WTC11 (cell line): Measurements from ENCODE around the gene SNRNP27. TPM values are rescaled to one million over a fixed set of nuclear protein-coding genes. Genes with fewer than 3 reads are reported as not detected.

Source experiments
- ATAC-seq: fragments of 200-7000 bp; cut with Tn5 transposase; 2 replicates; pipeline ENCODE4 v1.10.0; 2021; ENCODE audit warnings: mild to moderate bottlenecking, moderate library complexity
- CTCF ChIA-PET: fragments of 300-600 bp; sonication (Branson Sonifier 250); formaldehyde crosslinking; loops from one replicate; lab custom pipeline; 2021; ENCODE audit warnings: antibody characterized with exemption; lab: Charles Lee
- POLR2A ChIA-PET: fragments of 350-600 bp; sonication (Branson Sonifier 250); formaldehyde crosslinking; loops from one replicate; lab custom pipeline; 2021; ENCODE audit warnings: antibody characterized with exemption; lab: Charles Lee
- DNase-seq: peaks from one replicate; pipeline ENCODE4 v3.0.0; 2021; ENCODE audit warnings: low spot score
- H3K27ac Mint-ChIP-seq: 2 replicates; pipeline ENCODE4 v1.8.0; 2021; ENCODE audit warnings: mixed read lengths
- H3K27me3 Mint-ChIP-seq: 2 replicates; pipeline ENCODE4 v1.8.0; 2021; ENCODE audit warnings: low read depth, mild to moderate bottlenecking, moderate library complexity, mixed read lengths
- H3K36me3 Mint-ChIP-seq: 2 replicates; pipeline ENCODE4 v1.8.0; 2021; ENCODE audit warnings: mixed read lengths
- H3K4me1 Mint-ChIP-seq: 2 replicates; pipeline ENCODE4 v1.8.0; 2022; ENCODE audit warnings: mixed read lengths
- H3K4me3 Mint-ChIP-seq: 2 replicates; pipeline ENCODE4 v1.8.0; 2021; ENCODE audit warnings: mild to moderate bottlenecking, moderate library complexity, mixed read lengths
- H3K9me3 Mint-ChIP-seq: 2 replicates; pipeline ENCODE4 v1.8.0; 2021; ENCODE audit warnings: mixed read lengths
- CREM ChIP-seq: sonication (generic); formaldehyde crosslinking; IDR thresholded peaks from 2 replicates; pipeline ENCODE4 v1.8.1; 2022; ENCODE audit warnings: mild to moderate bottlenecking, missing genetic modification reagents, moderate library complexity
- ESRRA ChIP-seq: sonication (generic); formaldehyde crosslinking; IDR thresholded peaks from 2 replicates; pipeline ENCODE4 v1.8.1; 2022; ENCODE audit warnings: mild to moderate bottlenecking, missing genetic modification reagents, borderline replicate concordance
- FOXK1 ChIP-seq: sonication (generic); formaldehyde crosslinking; IDR thresholded peaks from 2 replicates; pipeline ENCODE4 v1.8.0; 2022; ENCODE audit warnings: mild to moderate bottlenecking, moderate library complexity, missing genetic modification reagents
- JUN ChIP-seq: sonication (generic); formaldehyde crosslinking; IDR thresholded peaks from 2 replicates; pipeline ENCODE4 v1.8.0; 2023; ENCODE audit warnings: mild to moderate bottlenecking, missing genetic modification reagents
- KAT7 ChIP-seq: sonication (generic); formaldehyde crosslinking; IDR thresholded peaks from 2 replicates; pipeline ENCODE4 v1.8.1; 2023; ENCODE audit warnings: missing genetic modification reagents, mild to moderate bottlenecking, borderline replicate concordance
- MYBL2 ChIP-seq: sonication (generic); formaldehyde crosslinking; IDR thresholded peaks from 2 replicates; pipeline ENCODE4 v1.8.1; 2023; ENCODE audit warnings: mild to moderate bottlenecking, moderate library complexity, missing genetic modification reagents
- RORB ChIP-seq: fragments of 250-450 bp; sonication (Bioruptor Pico); IDR thresholded peaks from 2 replicates; pipeline ENCODE4 v1.9.0; 2021; ENCODE audit warnings: mild to moderate bottlenecking
- SMAD4 ChIP-seq: sonication (generic); formaldehyde crosslinking; IDR thresholded peaks from 2 replicates; pipeline ENCODE4 v1.8.0; 2022; ENCODE audit warnings: mild to moderate bottlenecking, missing genetic modification reagents
- SP1 ChIP-seq: sonication (generic); formaldehyde crosslinking; conservative IDR thresholded peaks from 2 replicates; pipeline ENCODE4 v1.8.1; 2022; ENCODE audit warnings: missing genetic modification reagents
- ZNF219 ChIP-seq: sonication (generic); formaldehyde crosslinking; IDR thresholded peaks from 2 replicates; pipeline ENCODE4 v1.8.0; 2023; ENCODE audit warnings: missing genetic modification reagents, mild to moderate bottlenecking, borderline replicate concordance
- ZNF232 ChIP-seq: sonication (generic); formaldehyde crosslinking; IDR thresholded peaks from 2 replicates; pipeline ENCODE4 v1.8.0; 2022; ENCODE audit warnings: mild to moderate bottlenecking, missing genetic modification reagents
- ZNF416 ChIP-seq: fragments of 250-450 bp; sonication (Bioruptor Pico); IDR thresholded peaks from 2 replicates; pipeline ENCODE4 v1.9.0; 2021; ENCODE audit warnings: mild to moderate bottlenecking, inconsistent platforms
- total RNA-seq: library from RNA; stranded (reverse); gene quantifications from 3 replicates; pipeline ENCODE4 v1.2.3, GENCODE V29; 2021
- TF ChIP-seq, protein P1 (sequence below): sonication (generic); formaldehyde crosslinking; IDR thresholded peaks from 2 replicates; pipeline ENCODE4 v1.8.0; 2022; ENCODE audit warnings: mild to moderate bottlenecking, missing genetic modification reagents
- TF ChIP-seq, protein P2 (sequence below): fragments of 250-450 bp; sonication (Bioruptor Pico); IDR thresholded peaks from 2 replicates; pipeline ENCODE4 v1.8.0; 2021; ENCODE audit warnings: mild to moderate bottlenecking
- TF ChIP-seq, protein P3 (sequence below): sonication (generic); formaldehyde crosslinking; IDR thresholded peaks from 2 replicates; pipeline ENCODE4 v1.8.1; 2023; ENCODE audit warnings: mild to moderate bottlenecking, missing genetic modification reagents, borderline replicate concordance
- TF ChIP-seq, protein P4 (sequence below): sonication (generic); formaldehyde crosslinking; IDR thresholded peaks from 2 replicates; pipeline ENCODE4 v1.8.1; 2022; ENCODE audit warnings: low read depth, missing genetic modification reagents, borderline replicate concordance
- TF ChIP-seq, protein P5 (sequence below): sonication (generic); formaldehyde crosslinking; IDR thresholded peaks from 2 replicates; pipeline ENCODE4 v1.8.0; 2023; ENCODE audit warnings: missing genetic modification reagents
- TF ChIP-seq, protein P6 (sequence below): sonication (generic); formaldehyde crosslinking; IDR thresholded peaks from 2 replicates; pipeline ENCODE4 v1.8.1; 2023; ENCODE audit warnings: mild to moderate bottlenecking, missing genetic modification reagents, moderate library complexity
- TF ChIP-seq, protein P7 (sequence below): sonication (generic); formaldehyde crosslinking; IDR thresholded peaks from 2 replicates; pipeline ENCODE4 v1.8.1; 2022; ENCODE audit warnings: mild to moderate bottlenecking, missing genetic modification reagents, moderate library complexity, borderline replicate concordance

The SNRNP27 gene
- total RNA-seq, 1 experiment from 2014 or later: 38.4 TPM

DNA sequence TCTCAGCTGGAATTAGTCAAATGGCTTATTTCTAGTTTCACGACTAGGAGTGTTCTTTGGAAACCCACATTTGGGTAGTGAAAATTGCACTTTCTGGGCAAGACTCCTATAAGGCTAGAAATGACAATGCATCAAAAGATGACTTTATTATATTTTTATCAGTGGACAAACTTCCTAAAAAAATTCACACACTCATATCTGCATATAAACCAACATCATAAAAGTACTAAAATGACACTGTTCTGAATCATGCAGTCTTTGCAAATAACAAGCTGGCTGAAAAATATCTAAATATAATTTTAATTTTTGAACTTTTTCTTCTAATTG, 38.8 kb downstream of the SNRNP27 start:
- Mint-ChIP-seq H3K27ac (no peak overlapping the region), H3K4me1 (peaks cover 15% of the 10 kb centered on the region), H3K9me3 (no peaks in the 10 kb centered on the region), H3K4me3 (no peak overlapping the region), H3K27me3 (no peaks in the 10 kb centered on the region), H3K36me3 (no peaks in the 10 kb centered on the region)
- DNase-seq: no peak
- ATAC-seq: no peak
- TF ChIP-seq FOXK1 (CRISPR knock-in tag) (no peak), SMAD4 (no peak), ZNF219 (CRISPR knock-in tag) (no peak), KAT7 (CRISPR knock-in tag) (no peak), ESRRA (CRISPR knock-in tag) (no peak)
- TF ChIP-seq, protein P1, sequence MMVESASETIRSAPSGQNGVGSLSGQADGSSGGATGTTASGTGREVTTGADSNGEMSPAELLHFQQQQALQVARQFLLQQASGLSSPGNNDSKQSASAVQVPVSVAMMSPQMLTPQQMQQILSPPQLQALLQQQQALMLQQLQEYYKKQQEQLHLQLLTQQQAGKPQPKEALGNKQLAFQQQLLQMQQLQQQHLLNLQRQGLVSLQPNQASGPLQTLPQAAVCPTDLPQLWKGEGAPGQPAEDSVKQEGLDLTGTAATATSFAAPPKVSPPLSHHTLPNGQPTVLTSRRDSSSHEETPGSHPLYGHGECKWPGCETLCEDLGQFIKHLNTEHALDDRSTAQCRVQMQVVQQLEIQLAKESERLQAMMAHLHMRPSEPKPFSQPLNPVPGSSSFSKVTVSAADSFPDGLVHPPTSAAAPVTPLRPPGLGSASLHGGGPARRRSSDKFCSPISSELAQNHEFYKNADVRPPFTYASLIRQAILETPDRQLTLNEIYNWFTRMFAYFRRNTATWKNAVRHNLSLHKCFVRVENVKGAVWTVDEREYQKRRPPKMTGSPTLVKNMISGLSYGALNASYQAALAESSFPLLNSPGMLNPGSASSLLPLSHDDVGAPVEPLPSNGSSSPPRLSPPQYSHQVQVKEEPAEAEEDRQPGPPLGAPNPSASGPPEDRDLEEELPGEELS (CRISPR knock-in tag): no peak
- ChIA-PET CTCF (interaction anchor here (1.3 to 1.7 kb wide), 3 partner anchors 18 to 208 kb away, joined by 4 to 7 read pairs (median 4); partner anchors contain the start of gene MXD1), POLR2A (no interaction called here)

DNA sequence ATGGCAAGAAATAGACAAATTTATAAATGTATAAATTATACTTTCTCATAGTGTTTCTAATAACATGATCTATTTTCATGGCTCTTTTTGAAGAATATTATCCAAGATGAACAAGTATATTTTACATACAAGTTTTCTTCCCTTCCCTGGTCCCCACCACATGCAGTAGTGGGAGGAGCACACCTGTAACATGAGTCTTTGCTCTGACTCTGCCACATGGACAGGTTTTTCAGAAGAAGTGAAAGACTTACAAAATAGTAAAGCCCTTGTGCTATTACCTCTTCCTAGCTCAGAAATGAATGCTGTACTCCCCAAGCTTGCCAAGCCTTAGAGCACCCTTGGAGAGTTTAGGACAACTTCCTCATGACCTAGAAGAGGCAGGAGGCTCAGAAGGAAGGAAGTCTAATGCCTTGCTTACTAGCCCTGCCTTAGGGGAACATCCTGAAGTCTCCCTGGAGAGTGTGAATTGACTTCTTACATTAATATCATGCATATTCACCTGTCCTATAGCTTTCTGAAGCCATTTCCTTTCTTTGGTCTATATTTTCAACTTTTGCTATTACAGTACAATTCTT, 39.6 kb downstream of the SNRNP27 start:
- ATAC-seq (no peak), DNase-seq (no peak)
- H3K4me1 Mint-ChIP-seq: peaks cover 15% of the 10 kb centered on the region
- H3K27me3 Mint-ChIP-seq: no peaks in the 10 kb centered on the region
- CTCF ChIA-PET: interaction anchor here (0.6 to 1.3 kb wide), 2 partner anchors 51 to 138 kb away, joined by 3 to 4 read pairs; no protein-coding TSS in a partner anchor
- no peaks in the 10 kb centered on the region for H3K9me3 Mint-ChIP-seq
- H3K36me3 Mint-ChIP-seq: no peaks in the 10 kb centered on the region
- no peak overlapping the region for H3K27ac Mint-ChIP-seq
- POLR2A ChIA-PET: no interaction called here
- no peak overlapping the region for H3K4me3 Mint-ChIP-seq
- TF ChIP-seq, protein P1 (CRISPR knock-in tag): no peak
- TF ChIP-seq, protein P2, sequence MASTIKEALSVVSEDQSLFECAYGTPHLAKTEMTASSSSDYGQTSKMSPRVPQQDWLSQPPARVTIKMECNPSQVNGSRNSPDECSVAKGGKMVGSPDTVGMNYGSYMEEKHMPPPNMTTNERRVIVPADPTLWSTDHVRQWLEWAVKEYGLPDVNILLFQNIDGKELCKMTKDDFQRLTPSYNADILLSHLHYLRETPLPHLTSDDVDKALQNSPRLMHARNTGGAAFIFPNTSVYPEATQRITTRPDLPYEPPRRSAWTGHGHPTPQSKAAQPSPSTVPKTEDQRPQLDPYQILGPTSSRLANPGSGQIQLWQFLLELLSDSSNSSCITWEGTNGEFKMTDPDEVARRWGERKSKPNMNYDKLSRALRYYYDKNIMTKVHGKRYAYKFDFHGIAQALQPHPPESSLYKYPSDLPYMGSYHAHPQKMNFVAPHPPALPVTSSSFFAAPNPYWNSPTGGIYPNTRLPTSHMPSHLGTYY: no peak
- TF ChIP-seq MYBL2 (CRISPR knock-in tag) (no peak), ESRRA (CRISPR knock-in tag) (no peak), CREM (no peak), SP1 (CRISPR knock-in tag) (no peak), RORB (CRISPR knock-in tag) (no peak), JUN (CRISPR knock-in tag) (no peak), ZNF416 (CRISPR knock-in tag) (no peak), ZNF232 (no peak)
- TF ChIP-seq, protein P3, sequence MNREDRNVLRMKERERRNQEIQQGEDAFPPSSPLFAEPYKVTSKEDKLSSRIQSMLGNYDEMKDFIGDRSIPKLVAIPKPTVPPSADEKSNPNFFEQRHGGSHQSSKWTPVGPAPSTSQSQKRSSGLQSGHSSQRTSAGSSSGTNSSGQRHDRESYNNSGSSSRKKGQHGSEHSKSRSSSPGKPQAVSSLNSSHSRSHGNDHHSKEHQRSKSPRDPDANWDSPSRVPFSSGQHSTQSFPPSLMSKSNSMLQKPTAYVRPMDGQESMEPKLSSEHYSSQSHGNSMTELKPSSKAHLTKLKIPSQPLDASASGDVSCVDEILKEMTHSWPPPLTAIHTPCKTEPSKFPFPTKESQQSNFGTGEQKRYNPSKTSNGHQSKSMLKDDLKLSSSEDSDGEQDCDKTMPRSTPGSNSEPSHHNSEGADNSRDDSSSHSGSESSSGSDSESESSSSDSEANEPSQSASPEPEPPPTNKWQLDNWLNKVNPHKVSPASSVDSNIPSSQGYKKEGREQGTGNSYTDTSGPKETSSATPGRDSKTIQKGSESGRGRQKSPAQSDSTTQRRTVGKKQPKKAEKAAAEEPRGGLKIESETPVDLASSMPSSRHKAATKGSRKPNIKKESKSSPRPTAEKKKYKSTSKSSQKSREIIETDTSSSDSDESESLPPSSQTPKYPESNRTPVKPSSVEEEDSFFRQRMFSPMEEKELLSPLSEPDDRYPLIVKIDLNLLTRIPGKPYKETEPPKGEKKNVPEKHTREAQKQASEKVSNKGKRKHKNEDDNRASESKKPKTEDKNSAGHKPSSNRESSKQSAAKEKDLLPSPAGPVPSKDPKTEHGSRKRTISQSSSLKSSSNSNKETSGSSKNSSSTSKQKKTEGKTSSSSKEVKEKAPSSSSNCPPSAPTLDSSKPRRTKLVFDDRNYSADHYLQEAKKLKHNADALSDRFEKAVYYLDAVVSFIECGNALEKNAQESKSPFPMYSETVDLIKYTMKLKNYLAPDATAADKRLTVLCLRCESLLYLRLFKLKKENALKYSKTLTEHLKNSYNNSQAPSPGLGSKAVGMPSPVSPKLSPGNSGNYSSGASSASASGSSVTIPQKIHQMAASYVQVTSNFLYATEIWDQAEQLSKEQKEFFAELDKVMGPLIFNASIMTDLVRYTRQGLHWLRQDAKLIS (CRISPR knock-in tag): no peak
- TF ChIP-seq, protein P4, sequence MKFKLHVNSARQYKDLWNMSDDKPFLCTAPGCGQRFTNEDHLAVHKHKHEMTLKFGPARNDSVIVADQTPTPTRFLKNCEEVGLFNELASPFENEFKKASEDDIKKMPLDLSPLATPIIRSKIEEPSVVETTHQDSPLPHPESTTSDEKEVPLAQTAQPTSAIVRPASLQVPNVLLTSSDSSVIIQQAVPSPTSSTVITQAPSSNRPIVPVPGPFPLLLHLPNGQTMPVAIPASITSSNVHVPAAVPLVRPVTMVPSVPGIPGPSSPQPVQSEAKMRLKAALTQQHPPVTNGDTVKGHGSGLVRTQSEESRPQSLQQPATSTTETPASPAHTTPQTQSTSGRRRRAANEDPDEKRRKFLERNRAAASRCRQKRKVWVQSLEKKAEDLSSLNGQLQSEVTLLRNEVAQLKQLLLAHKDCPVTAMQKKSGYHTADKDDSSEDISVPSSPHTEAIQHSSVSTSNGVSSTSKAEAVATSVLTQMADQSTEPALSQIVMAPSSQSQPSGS (CRISPR knock-in tag): no peak
- TF ChIP-seq, protein P5, sequence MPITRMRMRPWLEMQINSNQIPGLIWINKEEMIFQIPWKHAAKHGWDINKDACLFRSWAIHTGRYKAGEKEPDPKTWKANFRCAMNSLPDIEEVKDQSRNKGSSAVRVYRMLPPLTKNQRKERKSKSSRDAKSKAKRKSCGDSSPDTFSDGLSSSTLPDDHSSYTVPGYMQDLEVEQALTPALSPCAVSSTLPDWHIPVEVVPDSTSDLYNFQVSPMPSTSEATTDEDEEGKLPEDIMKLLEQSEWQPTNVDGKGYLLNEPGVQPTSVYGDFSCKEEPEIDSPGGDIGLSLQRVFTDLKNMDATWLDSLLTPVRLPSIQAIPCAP: no peak
- TF ChIP-seq, protein P6, sequence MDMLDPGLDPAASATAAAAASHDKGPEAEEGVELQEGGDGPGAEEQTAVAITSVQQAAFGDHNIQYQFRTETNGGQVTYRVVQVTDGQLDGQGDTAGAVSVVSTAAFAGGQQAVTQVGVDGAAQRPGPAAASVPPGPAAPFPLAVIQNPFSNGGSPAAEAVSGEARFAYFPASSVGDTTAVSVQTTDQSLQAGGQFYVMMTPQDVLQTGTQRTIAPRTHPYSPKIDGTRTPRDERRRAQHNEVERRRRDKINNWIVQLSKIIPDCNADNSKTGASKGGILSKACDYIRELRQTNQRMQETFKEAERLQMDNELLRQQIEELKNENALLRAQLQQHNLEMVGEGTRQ: no peak
- TF ChIP-seq, protein P7, sequence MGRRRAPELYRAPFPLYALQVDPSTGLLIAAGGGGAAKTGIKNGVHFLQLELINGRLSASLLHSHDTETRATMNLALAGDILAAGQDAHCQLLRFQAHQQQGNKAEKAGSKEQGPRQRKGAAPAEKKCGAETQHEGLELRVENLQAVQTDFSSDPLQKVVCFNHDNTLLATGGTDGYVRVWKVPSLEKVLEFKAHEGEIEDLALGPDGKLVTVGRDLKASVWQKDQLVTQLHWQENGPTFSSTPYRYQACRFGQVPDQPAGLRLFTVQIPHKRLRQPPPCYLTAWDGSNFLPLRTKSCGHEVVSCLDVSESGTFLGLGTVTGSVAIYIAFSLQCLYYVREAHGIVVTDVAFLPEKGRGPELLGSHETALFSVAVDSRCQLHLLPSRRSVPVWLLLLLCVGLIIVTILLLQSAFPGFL: no peak
